Naive thymus-derived CD4-positive, alpha-beta T cell (primary cell): ENCODE results near the gene FPR1. TPM values are rescaled to one million over a fixed set of nuclear protein-coding genes. Genes with fewer than 3 reads are reported as not detected.
"Not testable (repeated sequence)": the region's sequence is repeated elsewhere in the genome, so short reads cannot be mapped to it uniquely, and the experiment has no call there.

Experiments
- ATAC-seq: fragments of 150-1000 bp; cut with Tn5 transposase; 2 replicates; pipeline ENCODE4 v1.10.0; 2021; ENCODE audit warnings: mild to moderate bottlenecking, moderate library complexity
- CTCF ChIA-PET: fragments of 350-600 bp; sonication (Branson Sonifier 250); formaldehyde crosslinking; loops from one replicate; lab custom pipeline; 2021; ENCODE audit warnings: antibody characterized with exemption; lab: Charles Lee
- POLR2A ChIA-PET: fragments of 350-600 bp; sonication (Branson Sonifier 250); formaldehyde crosslinking; loops from one replicate; lab custom pipeline; 2021; ENCODE audit warnings: antibody characterized with exemption, inconsistent platforms; lab: Charles Lee
- DNase-seq, 9 donors: peaks; one replicate each; pipeline versions ENCODE4 v3.0.0 to v3.0.0-alpha.2; 2020 to 2022; ENCODE audit warnings: mixed read lengths in 1 of 9
- H3K27ac ChIP-seq: one replicate; pipeline ENCODE4 v1.7.0; 2013; ENCODE audit warnings: mild to moderate bottlenecking, low read depth, low read length, moderate library complexity
- H3K27me3 ChIP-seq, 2 donors: one replicate each; pipeline ENCODE4 v1.7.0; 2013; ENCODE audit warnings: low read length in 2 of 2, mild to moderate bottlenecking in 2 of 2, moderate library complexity in 2 of 2; ENCODE audit not compliant: control insufficient read depth in 2 of 2, insufficient read depth in 2 of 2
- H3K36me3 ChIP-seq, 3 experiments: 1 replicate in 2 of 3; 2 replicates in 1 of 3; pipeline ENCODE4 v1.7.0; 2013; ENCODE audit warnings: low read length in 3 of 3, mild to moderate bottlenecking in 3 of 3, moderate library complexity in 1 of 3; ENCODE audit not compliant: insufficient read depth in 3 of 3, control insufficient read depth in 2 of 3
- H3K4me1 ChIP-seq, 2 donors: one replicate each; pipeline ENCODE4 v1.7.0; 2013; ENCODE audit warnings: low read length in 2 of 2, mild to moderate bottlenecking in 2 of 2, moderate library complexity in 1 of 2; ENCODE audit not compliant: control insufficient read depth in 2 of 2, insufficient read depth in 2 of 2
- H3K4me3 ChIP-seq: 2 replicates; pipeline ENCODE4 v1.7.0; 2013; ENCODE audit warnings: mild to moderate bottlenecking, low read length
- H3K9me3 ChIP-seq, 3 experiments: 1 replicate in 2 of 3; 2 replicates in 1 of 3; pipeline ENCODE4 v1.7.0; 2013; ENCODE audit warnings: low read length in 3 of 3; ENCODE audit not compliant: control insufficient read depth in 2 of 3
- H3K27ac Mint-ChIP-seq, 9 donors: one replicate each; pipeline ENCODE4 v1.8.0; 2020 to 2022; ENCODE audit warnings: mixed read lengths in 9 of 9, mild to moderate bottlenecking in 8 of 9, moderate library complexity in 5 of 9, inconsistent platforms in 2 of 9
- H3K27me3 Mint-ChIP-seq, 5 donors: one replicate each; pipeline ENCODE4 v1.8.0; 2021 to 2022; ENCODE audit warnings: mixed read lengths in 5 of 5, mild to moderate bottlenecking in 1 of 5
- H3K36me3 Mint-ChIP-seq, 5 donors: one replicate each; pipeline ENCODE4 v1.8.0; 2020 to 2022; ENCODE audit warnings: mixed read lengths in 5 of 5, mild to moderate bottlenecking in 3 of 5, inconsistent platforms in 1 of 5
- H3K4me1 Mint-ChIP-seq, 7 donors: one replicate each; pipeline ENCODE4 v1.8.0; 2020 to 2022; ENCODE audit warnings: mixed read lengths in 7 of 7, mild to moderate bottlenecking in 3 of 7, inconsistent platforms in 1 of 7
- H3K4me3 Mint-ChIP-seq, 10 donors: one replicate each; pipeline ENCODE4 v1.8.0; 2020 to 2022; ENCODE audit warnings: mild to moderate bottlenecking in 10 of 10, mixed read lengths in 10 of 10, moderate library complexity in 6 of 10, inconsistent platforms in 2 of 10
- H3K9me3 Mint-ChIP-seq, 11 donors: one replicate each; pipeline ENCODE4 v1.8.0; 2020 to 2022; ENCODE audit warnings: mixed read lengths in 11 of 11, mild to moderate bottlenecking in 4 of 11, inconsistent platforms in 1 of 11, moderate library complexity in 1 of 11
- intact Hi-C, 2 donors: fragments of 100-400 bp; cut with micrococcal nuclease; formaldehyde crosslinking; loops; one replicate each; pipeline ENCODE4 v1.15.1; 2023
- polyA plus RNA-seq, 2 donors: library from polyadenylated mRNA; unstranded; fragments of 300-500 nt; fragmentation: Illumina TruSeq; gene quantifications; one replicate each; pipeline ENCODE4 v1.2.3, GENCODE V29; 2021
- total RNA-seq, 6 experiments: library from RNA in 5 of 6; stranded (reverse) in 5 of 6; gene quantifications; 1 replicate in 5 of 6; 2 replicates in 1 of 6; pipeline ENCODE4 v1.2.3 and lab custom pipeline; 2021 to 2026

FPR1 gene
- total and polyA plus RNA-seq, 7 experiments from 2014 or later = 0.24 to 68.2 (median 0.38) TPM; not detected in 1

DNA sequence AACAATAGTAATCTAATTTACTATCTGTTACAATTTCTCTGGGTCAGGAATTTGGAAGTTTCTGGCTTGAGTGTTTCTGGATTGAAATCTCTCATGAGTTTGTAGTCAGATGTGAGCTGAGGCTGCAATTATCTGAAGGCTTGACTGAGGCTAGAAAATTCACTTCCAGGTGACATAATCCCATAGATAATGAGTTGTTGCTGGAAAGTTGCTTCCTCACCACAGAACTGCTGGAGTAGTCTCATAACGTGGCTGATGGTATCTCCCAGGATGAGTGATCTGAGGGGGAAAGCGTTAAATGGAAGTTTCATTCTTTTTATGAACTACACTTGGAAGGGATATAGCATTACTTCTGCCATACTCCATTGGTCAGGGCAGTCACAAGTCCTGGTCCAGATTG, 28.0 kb upstream of the FPR1 start:
- DNase-seq = no peak
- Histone ChIP-seq H3K9me3 (no peaks in the 10 kb centered on the region), H3K4me3 (no peak overlapping the region), H3K27me3 (peaks cover 0 to 8% of the 10 kb centered on the region in 2 donors), H3K4me1 (no peaks in the 10 kb centered on the region), H3K36me3 (no peaks in the 10 kb centered on the region), H3K27ac (no peak overlapping the region)
- peaks cover 13 to 54% (median 54%) of the 10 kb centered on the region in 5 donors for H3K27me3 Mint-ChIP-seq
- ChIA-PET CTCF (no interaction called here), POLR2A (interaction anchor here (0.5 kb wide), 1 partner anchor 1917 kb away, joined by 3 read pairs; no protein-coding TSS in a partner anchor)
- no peak overlapping the region for H3K27ac Mint-ChIP-seq
- intact Hi-C loops = loop anchor here in 1 of 2 donors (2.0 kb wide), 2 partner anchors 171 to 441 kb away; no protein-coding TSS in a partner anchor
- H3K36me3 Mint-ChIP-seq = no peaks in the 10 kb centered on the region
- H3K4me3 Mint-ChIP-seq = no peak overlapping the region
- peaks cover 0 to 7% (median 0%) of the 10 kb centered on the region in 7 donors for H3K4me1 Mint-ChIP-seq
- H3K9me3 Mint-ChIP-seq = peaks cover 0 to 4% (median 0%) of the 10 kb centered on the region in 11 donors
- ATAC-seq = no peak

DNA sequence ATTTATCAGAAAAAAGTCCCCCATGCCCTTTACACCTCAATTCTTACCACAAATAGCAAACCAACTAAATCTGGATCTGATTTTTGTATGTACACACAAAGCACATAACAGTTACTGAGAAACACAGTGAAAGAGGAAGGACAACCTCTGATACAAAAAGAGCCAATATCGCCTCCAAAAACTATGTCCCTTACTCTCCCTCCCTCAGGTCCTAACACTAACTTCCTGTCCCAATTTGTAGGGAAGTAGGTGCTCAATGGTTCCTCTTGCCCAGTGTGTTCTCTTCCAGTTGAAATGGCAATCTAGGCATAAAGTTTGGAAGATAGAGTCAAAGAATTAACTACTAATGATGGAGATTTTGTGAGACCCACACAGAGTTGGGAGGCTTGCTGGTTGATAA, 27.5 kb upstream of the FPR1 start:
- no peak for DNase-seq
- no peak overlapping the region for H3K27ac ChIP-seq
- no peaks in the 10 kb centered on the region for H3K36me3 ChIP-seq
- Mint-ChIP-seq H3K36me3 (no peaks in the 10 kb centered on the region), H3K27ac (no peak overlapping the region), H3K4me1 (peaks cover 0 to 7% (median 0%) of the 10 kb centered on the region in 7 donors), H3K9me3 (peaks cover 0 to 4% (median 0%) of the 10 kb centered on the region in 11 donors), H3K4me3 (no peak overlapping the region), H3K27me3 (peaks cover 13 to 59% (median 57%) of the 10 kb centered on the region in 5 donors)
- no peaks in the 10 kb centered on the region for H3K9me3 ChIP-seq
- peaks cover 0 to 8% of the 10 kb centered on the region in 2 donors for H3K27me3 ChIP-seq
- H3K4me3 ChIP-seq = no peak overlapping the region
- no peaks in the 10 kb centered on the region for H3K4me1 ChIP-seq
- ATAC-seq = no peak
- CTCF ChIA-PET = no interaction called here
- POLR2A ChIA-PET = no interaction called here
- intact Hi-C loops = loop anchor here in 1 of 2 donors (2.0 kb wide), 2 partner anchors 170 to 440 kb away; no protein-coding TSS in a partner anchor

DNA sequence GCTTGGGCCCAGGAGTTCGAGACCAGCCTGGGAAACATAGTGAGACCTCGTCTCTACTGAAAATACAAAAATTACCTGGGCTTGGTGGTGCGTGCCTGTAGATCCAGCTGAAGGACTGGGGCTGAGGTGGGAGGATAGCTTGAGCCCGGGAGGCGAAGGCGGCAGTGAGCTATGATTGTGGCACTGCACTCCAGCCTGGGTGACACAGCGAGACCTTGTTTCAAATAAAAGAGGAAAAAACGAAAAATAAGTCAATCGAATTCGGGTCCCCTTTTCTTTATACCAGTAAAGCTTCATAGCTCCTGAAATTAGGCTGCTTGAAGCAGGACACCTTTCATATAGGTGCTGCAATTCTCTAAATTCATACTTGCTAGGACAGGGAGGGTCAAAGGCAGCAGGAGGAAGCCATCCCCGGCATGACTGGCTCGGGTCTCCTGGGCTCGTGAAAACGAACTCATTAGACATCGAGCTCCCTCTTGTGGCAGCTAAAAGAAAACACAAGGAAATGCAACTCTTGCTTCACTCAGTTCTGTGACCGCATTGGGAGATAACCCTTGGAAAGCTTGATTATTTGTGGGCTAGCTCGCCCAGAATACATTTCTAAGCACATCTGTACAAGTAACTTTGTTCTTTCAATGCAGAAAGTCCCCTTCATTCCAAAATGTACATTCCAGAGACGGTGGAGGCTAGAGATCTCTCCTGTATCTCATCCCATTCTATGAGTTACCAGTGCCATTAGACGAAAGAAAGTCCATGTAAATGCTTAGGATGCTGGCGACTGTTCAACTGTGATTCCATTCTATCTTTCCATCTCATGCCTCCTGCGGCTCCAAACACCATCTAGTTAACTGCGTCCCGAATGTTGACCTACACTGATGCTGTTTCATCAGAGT, 26.1 kb upstream of the FPR1 start:
- Histone ChIP-seq H3K27me3 (peaks cover 0 to 8% of the 10 kb centered on the region in 2 donors), H3K4me3 (no peak overlapping the region), H3K27ac (no peak overlapping the region), H3K36me3 (no peaks in the 10 kb centered on the region), H3K9me3 (no peaks in the 10 kb centered on the region), H3K4me1 (no peaks in the 10 kb centered on the region)
- POLR2A ChIA-PET = no interaction called here
- peaks cover 0 to 11% (median 1%) of the 10 kb centered on the region in 11 donors for H3K9me3 Mint-ChIP-seq
- intact Hi-C loops = loop anchor here in 1 of 2 donors (1.0 to 2.0 kb wide), 4 partner anchors 121 to 439 kb away; no protein-coding TSS in a partner anchor
- no peak overlapping the region for H3K4me3 Mint-ChIP-seq
- H3K36me3 Mint-ChIP-seq = no peaks in the 10 kb centered on the region
- no peak overlapping the region for H3K27ac Mint-ChIP-seq
- H3K4me1 Mint-ChIP-seq = peaks cover 0 to 7% (median 0%) of the 10 kb centered on the region in 7 donors
- ATAC-seq = peak; percentile 76
- CTCF ChIA-PET = interaction anchor here (0.7 to 1.5 kb wide), 6 partner anchors 11 to 440 kb away, joined by 3 to 9 read pairs (median 4); no protein-coding TSS in a partner anchor
- DNase-seq = peak in 8 of 9 donors; percentile 4 to 43 (median 35)
- H3K27me3 Mint-ChIP-seq = peaks cover 13 to 71% (median 68%) of the 10 kb centered on the region in 5 donors

DNA sequence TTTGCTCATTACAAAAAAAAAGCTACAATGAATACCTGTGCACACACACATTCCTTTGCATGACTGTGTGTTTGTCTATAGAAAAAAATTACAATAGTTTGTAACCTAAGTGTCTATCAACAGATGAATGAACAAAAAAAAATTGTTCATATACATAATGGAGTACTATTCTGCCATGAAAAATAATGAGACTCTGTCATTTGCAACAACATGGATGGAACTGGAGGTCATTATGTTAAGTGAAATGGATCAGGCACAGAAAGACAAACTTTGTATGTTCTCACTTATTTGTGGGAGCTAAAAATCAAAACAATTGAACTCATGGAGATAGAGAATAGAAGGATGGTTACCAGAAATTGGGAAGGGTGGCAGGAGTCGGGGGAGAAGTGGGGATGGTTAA, 24.9 kb upstream of the FPR1 start:
- peaks cover 0 to 14% (median 1%) of the 10 kb centered on the region in 11 donors for H3K9me3 Mint-ChIP-seq
- H3K36me3 Mint-ChIP-seq, H3K4me1 ChIP-seq, DNase-seq, H3K9me3 ChIP-seq, H3K4me1 Mint-ChIP-seq, H3K27me3 ChIP-seq, CTCF ChIA-PET, H3K36me3 ChIP-seq, H3K27ac Mint-ChIP-seq, POLR2A ChIA-PET, H3K4me3 ChIP-seq, H3K27ac ChIP-seq, ATAC-seq, H3K4me3 Mint-ChIP-seq: not testable (repeated sequence)
- intact Hi-C loops = loop anchor here in 1 of 2 donors (2.0 kb wide), 1 partner anchor 120 kb away; no protein-coding TSS in a partner anchor
- H3K27me3 Mint-ChIP-seq = peaks cover 13 to 79% (median 68%) of the 10 kb centered on the region in 5 donors

DNA sequence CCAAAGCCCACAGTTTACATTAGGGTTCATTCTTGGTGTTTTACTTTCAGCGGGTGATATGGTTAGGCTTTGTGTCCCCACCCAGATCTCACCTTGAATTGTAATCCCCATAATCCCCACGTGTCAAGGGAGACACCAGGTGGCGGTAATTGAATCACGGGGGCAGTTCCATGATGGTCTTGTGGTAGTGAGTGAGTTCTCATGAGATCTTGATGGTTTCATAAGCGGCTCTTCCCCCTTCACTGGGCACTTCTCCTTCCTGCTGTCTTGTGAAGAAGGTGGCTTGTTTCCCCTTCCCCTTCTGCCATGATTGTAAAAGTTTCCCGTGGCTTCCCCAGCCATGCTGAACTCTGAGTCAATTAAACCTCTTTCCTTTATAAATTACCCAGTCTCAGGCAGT, 21.3 kb upstream of the FPR1 start:
- H3K36me3 Mint-ChIP-seq = no peaks in the 10 kb centered on the region
- ATAC-seq (no peak), DNase-seq (no peak)
- POLR2A ChIA-PET = no interaction called here
- Histone ChIP-seq H3K4me3 (no peak overlapping the region), H3K9me3 (no peaks in the 10 kb centered on the region), H3K4me1 (no peaks in the 10 kb centered on the region), H3K27me3 (peaks cover 0 to 3% of the 10 kb centered on the region in 2 donors), H3K36me3 (no peaks in the 10 kb centered on the region), H3K27ac (no peak overlapping the region)
- intact Hi-C loops = no loop called here
- no peak overlapping the region for H3K4me3 Mint-ChIP-seq
- peaks cover 0 to 4% (median 0%) of the 10 kb centered on the region in 7 donors for H3K4me1 Mint-ChIP-seq
- H3K27ac Mint-ChIP-seq = no peak overlapping the region
- peaks cover 0 to 14% (median 1%) of the 10 kb centered on the region in 11 donors for H3K9me3 Mint-ChIP-seq
- H3K27me3 Mint-ChIP-seq = peaks cover 8 to 63% (median 60%) of the 10 kb centered on the region in 5 donors
- CTCF ChIA-PET = no interaction called here

DNA sequence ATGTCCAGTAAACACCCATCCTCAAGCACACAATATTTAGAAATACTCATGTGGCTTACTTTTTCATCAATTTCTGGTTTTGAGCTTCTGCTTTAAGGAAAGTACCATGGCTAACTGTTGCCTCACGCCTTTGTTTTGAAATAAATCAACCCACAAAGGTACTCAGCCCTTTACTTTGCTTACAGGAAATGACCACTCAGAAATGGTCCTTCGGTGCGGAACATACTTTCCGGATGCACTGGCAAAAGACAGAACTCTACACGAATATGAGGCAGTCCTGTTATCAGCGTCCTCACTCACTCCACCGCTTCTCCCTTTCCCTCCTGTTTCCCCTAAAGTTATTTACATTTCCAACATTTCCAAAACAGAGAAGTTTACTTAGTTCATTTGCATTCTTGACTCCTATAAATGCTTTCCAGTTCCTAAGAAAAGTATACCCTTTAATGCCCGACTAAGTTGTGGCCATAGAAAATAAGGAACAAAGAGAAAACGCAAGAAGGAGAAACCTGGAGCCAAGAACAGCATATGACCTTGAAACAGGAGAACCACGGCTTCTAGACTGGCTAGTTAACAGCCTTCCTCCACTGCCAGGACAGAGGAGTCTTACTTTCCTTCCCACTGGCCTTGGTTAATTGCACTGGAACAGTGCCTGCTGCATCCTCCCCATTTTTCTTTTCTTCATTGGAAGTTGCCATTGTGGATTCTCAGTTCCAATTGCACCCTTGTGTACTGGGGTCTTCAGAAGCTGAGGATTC, 19.9 kb upstream of the FPR1 start:
- POLR2A ChIA-PET = no interaction called here
- DNase-seq (no peak), ATAC-seq (peak; percentile 88)

More for the DNA sequence above, 19.9 kb upstream of the FPR1 start:
- peaks cover 2 to 55% (median 50%) of the 10 kb centered on the region in 5 donors for H3K27me3 Mint-ChIP-seq
- CTCF ChIA-PET = no interaction called here
- H3K27ac ChIP-seq = no peak overlapping the region
- peaks cover 0 to 3% of the 10 kb centered on the region in 2 donors for H3K27me3 ChIP-seq
- H3K36me3 Mint-ChIP-seq = no peaks in the 10 kb centered on the region
- peaks cover 0 to 14% (median 2%) of the 10 kb centered on the region in 11 donors for H3K9me3 Mint-ChIP-seq
- intact Hi-C loops = no loop called here
- H3K36me3 ChIP-seq = no peaks in the 10 kb centered on the region
- no peaks in the 10 kb centered on the region for H3K4me1 Mint-ChIP-seq
- H3K4me3 Mint-ChIP-seq = no peak overlapping the region
- H3K9me3 ChIP-seq = no peaks in the 10 kb centered on the region
- no peaks in the 10 kb centered on the region for H3K4me1 ChIP-seq
- no peak overlapping the region for H3K4me3 ChIP-seq
- H3K27ac Mint-ChIP-seq = no peak overlapping the region
